ENCODE results near the gene RBM7. TPM values are rescaled to one million over a fixed set of nuclear protein-coding genes. Genes with fewer than 3 reads are reported as not detected.
A peak's percentile ranks its signal among the peaks of the same experiment; 100 is the strongest.

RBM7 gene
- total and polyA plus RNA-seq, 7 donors = 20.5 to 36.3 (median 28.4) TPM

DNA sequence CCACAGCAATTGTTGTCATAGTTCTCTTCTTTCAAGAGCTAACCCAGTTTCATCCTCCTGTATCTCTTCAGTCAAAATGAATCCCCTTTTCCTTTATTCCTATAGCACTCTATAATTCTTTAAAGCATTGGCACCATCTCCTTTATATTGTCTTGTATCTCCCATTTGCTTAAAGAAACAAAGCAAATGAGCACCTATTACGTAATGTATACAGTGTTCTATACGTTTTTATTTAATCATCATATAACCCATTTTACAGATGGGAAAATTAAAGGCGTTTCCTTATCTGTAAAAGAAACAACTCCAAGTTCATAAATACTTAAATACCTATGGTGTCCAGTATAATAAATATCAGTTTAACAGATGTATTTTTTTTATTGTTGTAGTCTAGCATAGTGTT lies 32.4 kb downstream of the RBM7 start:
- Histone ChIP-seq H3K27ac (no peak overlapping the region), H3K27me3 (no peaks in the 10 kb centered on the region), H3K36me3 (no peaks in the 10 kb centered on the region), H3K9me3 (no peaks in the 10 kb centered on the region), H3K4me1 (no peaks in the 10 kb centered on the region), H3K4me3 (no peak overlapping the region)
- intact Hi-C loops (cut with DNase I) = no loop called here
- no peak for TF ChIP-seq POLR2A (IDR thresholded peaks at IDR 0.05)
- no peak for DNase-seq
- WGBS, 2 donors = 64 to 84% methylated on average over 3 of the region's 3 CpGs

DNA sequence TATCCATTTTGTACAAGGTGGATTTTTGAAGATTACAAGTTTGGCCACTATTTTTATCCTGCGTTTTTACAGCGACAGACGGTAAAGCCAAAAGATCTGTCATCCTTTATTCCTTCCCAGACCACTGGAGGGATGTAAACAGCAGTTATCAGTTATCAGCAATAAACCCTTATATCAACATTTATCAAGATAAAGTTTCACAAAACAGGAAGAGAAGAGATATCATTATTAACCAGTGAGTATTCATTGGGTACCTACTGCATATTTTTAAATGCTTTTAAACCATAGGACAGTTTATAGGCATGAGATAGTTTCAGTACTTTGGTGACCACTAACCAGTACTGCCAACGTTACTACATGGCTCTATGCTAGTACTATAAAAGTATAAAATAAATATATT lies 32.9 kb downstream of the RBM7 start:
- intact Hi-C loops (cut with DNase I) = no loop called here
- Histone ChIP-seq H3K27me3 (no peaks in the 10 kb centered on the region), H3K36me3 (no peaks in the 10 kb centered on the region), H3K4me1 (no peaks in the 10 kb centered on the region), H3K27ac (no peak overlapping the region), H3K4me3 (no peak overlapping the region), H3K9me3 (no peaks in the 10 kb centered on the region)
- TF ChIP-seq POLR2A (IDR thresholded peaks at IDR 0.05) (no peak), POLR2AphosphoS5 (IDR thresholded peaks at IDR 0.05) (no peak), EP300 (IDR thresholded peaks at IDR 0.05) (no peak)
- TF ChIP-seq, protein P1, sequence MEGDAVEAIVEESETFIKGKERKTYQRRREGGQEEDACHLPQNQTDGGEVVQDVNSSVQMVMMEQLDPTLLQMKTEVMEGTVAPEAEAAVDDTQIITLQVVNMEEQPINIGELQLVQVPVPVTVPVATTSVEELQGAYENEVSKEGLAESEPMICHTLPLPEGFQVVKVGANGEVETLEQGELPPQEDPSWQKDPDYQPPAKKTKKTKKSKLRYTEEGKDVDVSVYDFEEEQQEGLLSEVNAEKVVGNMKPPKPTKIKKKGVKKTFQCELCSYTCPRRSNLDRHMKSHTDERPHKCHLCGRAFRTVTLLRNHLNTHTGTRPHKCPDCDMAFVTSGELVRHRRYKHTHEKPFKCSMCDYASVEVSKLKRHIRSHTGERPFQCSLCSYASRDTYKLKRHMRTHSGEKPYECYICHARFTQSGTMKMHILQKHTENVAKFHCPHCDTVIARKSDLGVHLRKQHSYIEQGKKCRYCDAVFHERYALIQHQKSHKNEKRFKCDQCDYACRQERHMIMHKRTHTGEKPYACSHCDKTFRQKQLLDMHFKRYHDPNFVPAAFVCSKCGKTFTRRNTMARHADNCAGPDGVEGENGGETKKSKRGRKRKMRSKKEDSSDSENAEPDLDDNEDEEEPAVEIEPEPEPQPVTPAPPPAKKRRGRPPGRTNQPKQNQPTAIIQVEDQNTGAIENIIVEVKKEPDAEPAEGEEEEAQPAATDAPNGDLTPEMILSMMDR (IDR thresholded peaks at IDR 0.05) = no peak
- 22 to 61% methylated on average over 4 of the region's 4 CpGs for WGBS, 2 donors
- no peak for DNase-seq

GRCh38 chr11:114438303-114438702 lies 37.8 kb downstream of the RBM7 start:
- WGBS, 2 donors = 85 to 87% methylated on average over 6 of the region's 6 CpGs
- Histone ChIP-seq H3K4me1 (peaks cover under 1 to 31% (median 18%) of the 10 kb centered on the region in 4 donors), H3K4me3 (no peak overlapping the region), H3K36me3 (no peaks in the 10 kb centered on the region), H3K27me3 (no peaks in the 10 kb centered on the region), H3K9me3 (no peaks in the 10 kb centered on the region), H3K27ac (peak overlapping the region in 1 of 4 donors; percentile 89)
- DNase-seq = no peak
- TF ChIP-seq POLR2A (IDR thresholded peaks at IDR 0.05) (no peak), POLR2AphosphoS5 (IDR thresholded peaks at IDR 0.05) (no peak), EP300 (IDR thresholded peaks at IDR 0.05) (no peak)
- TF ChIP-seq, protein P1 (IDR thresholded peaks at IDR 0.05) = no peak
- intact Hi-C loops (cut with DNase I) = no loop called here

DNA sequence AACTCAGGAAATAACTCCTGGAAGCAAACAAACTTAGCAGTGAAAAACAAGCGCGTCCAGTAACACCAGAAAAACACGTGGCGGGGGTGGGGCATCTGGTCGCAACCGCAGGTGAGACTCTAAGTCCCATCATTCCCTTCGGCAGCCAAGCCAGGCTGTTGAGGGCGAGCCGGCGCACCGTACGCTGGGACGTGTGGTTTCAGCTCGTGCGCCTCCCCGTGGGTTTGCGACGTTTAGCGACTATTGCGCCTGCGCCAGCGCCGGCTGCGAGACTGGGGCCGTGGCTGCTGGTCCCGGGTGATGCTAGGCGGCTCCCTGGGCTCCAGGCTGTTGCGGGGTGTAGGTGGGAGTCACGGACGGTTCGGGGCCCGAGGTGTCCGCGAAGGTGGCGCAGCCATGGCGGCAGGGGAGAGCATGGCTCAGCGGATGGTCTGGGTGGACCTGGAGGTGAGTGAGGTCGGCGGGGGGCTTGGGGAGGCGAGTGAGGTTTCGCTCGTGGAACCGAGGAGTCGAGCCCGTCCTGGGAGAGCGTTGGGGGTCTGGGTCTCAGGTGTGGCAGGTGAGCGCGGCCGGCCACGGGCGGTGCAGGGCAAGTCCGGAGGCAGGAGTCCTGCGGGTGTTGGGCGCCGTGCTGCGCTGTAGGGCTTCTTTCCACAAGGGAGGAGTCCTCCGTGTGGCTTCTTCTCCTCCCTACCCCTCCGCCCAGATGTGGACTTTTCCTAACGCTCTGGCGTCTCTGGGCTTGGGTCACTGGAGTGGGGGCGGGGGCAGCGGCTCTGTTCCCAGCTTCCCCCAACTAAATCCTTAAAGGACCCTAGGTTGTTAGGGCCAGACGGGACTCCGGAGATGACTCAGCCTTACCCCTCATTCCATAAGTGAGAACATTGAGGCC lies 39.0 kb downstream of the RBM7 start, which contains the start of gene REXO2:
Gene REXO2, plus strand, starts transcription at position 239 of the 892 bp plus-strand sequence. Its CDS starts 62 bp downstream, at position 301.
- peak; percentile 98 for DNase-seq
- peak; percentile 89 to 98 (median 95) for TF ChIP-seq POLR2AphosphoS5 (IDR thresholded peaks at IDR 0.05)
- TF ChIP-seq, protein P1 (IDR thresholded peaks at IDR 0.05) = peak in 2 of 4 experiments; percentile 15 to 27
- peak; percentile 72 to 78 for TF ChIP-seq POLR2A (IDR thresholded peaks at IDR 0.05)
- TF ChIP-seq EP300 (IDR thresholded peaks at IDR 0.05) = no peak
- no peaks in the 10 kb centered on the region for H3K9me3 ChIP-seq
- WGBS, 2 donors = 0% methylated on average over 64 of the region's 64 CpGs
- H3K36me3 ChIP-seq = peaks cover 0 to 8% (median 2%) of the 10 kb centered on the region in 4 donors
- intact Hi-C loops (cut with DNase I) = loop anchor here (1.0 kb wide), 1 partner anchor 39 kb away; the partner anchor contains the start of genes C11orf71 and RBM7
- H3K27me3 ChIP-seq = no peaks in the 10 kb centered on the region
- H3K27ac ChIP-seq = peak within 1 kb of the TSS; percentile 85 to 95 (median 92)
- H3K4me3 ChIP-seq = peak within 1 kb of the TSS; percentile 81 to 99 (median 94)
- peaks cover 2 to 31% (median 18%) of the 10 kb centered on the region in 4 donors for H3K4me1 ChIP-seq

DNA sequence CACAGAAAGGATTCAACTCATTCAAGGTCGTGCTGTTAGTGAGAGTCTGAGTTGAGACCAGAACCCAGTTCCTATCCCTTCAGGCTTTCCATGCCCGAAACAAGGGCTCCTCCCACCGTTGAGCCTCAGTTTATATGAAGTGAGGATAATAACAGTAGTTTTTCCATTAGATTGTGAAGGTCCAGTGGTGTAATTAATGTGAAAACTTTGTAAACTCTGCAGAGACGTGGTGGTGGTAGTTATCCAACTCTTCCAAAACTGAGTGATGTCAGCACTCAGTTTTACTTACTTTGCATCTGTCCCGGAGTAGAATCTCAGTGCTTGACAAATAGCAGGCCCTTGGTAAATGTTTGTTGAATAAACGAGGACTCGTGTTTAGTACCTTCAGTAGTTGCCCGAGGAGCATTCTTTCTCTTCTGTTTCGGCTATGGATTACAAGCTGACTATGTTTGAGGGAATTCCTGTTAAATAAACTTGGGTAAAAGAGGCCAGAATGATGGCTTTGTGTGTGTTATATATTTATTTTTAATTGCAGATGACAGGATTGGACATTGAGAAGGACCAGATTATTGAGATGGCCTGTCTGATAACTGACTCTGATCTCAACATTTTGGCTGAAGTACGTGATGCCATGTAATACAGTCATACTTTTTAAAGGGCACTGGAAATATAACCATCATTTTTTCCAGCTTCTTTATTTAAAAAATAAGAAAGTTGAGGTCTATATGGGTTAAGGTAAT lies 39.8 kb downstream of the RBM7 start:
- H3K27ac ChIP-seq = peak overlapping the region; percentile 85 to 95 (median 92)
- no peaks in the 10 kb centered on the region for H3K9me3 ChIP-seq
- peaks cover 0 to 11% (median 5%) of the 10 kb centered on the region in 4 donors for H3K36me3 ChIP-seq
- TF ChIP-seq POLR2AphosphoS5 (IDR thresholded peaks at IDR 0.05) (peak; percentile 15 to 84 (median 63)), EP300 (IDR thresholded peaks at IDR 0.05) (peak in 2 of 4 donors; percentile 23 to 33), POLR2A (IDR thresholded peaks at IDR 0.05) (no peak)
- H3K27me3 ChIP-seq = no peaks in the 10 kb centered on the region
- H3K4me3 ChIP-seq = peak overlapping the region; percentile 81 to 99 (median 94)
- H3K4me1 ChIP-seq = peaks cover 2 to 31% (median 18%) of the 10 kb centered on the region in 4 donors
- no peak for DNase-seq
- intact Hi-C loops (cut with DNase I) = no loop called here
- 5 to 29% methylated on average over 10 of the region's 10 CpGs for WGBS, 2 donors

All from sigmoid colon (tissue), 7 donors.